Vagina (tissue), 2 donors: ENCODE measurements around the gene NEK11.

Experiments used
- POLR2A ChIP-seq, 2 donors: fragments of 450-650 bp; IDR thresholded peaks; one replicate each; pipeline ENCODE4 v1.6.1; 2017; ENCODE audit warnings: antibody characterized with exemption in 2 of 2, mild to moderate bottlenecking in 2 of 2, moderate library complexity in 2 of 2
- TF ChIP-seq, protein P1 (sequence below), 3 experiments: fragments of 450-650 bp in 2 of 3; fragments of 200-600 bp in 1 of 3; sonication (generic) in 1 of 3; IDR thresholded peaks; one replicate each; pipeline ENCODE4 v1.5.1; 2017 to 2019; ENCODE audit warnings: antibody characterized with exemption in 3 of 3, mild to moderate bottlenecking in 2 of 3, moderate library complexity in 2 of 3

DNA sequence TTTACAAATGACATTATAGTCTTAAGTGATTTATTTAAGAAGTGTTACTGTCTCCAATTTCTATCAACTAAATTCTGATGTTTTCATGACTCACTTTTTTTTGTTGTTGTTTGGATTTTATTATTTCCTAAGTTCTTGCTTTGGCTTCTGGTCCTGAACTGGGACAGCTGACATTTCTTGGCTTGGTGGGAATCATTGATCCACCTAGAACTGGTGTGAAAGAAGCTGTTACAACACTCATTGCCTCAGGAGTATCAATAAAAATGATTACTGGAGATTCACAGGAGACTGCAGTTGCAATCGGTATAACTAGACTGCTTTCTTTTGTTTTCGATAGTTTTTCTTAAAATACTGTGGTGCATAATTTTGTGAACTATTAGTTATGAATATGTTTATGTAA lies 47.6 kb upstream of the NEK11 start:
- no peak for TF ChIP-seq POLR2A (IDR thresholded peaks at IDR 0.05)
- TF ChIP-seq, protein P1, sequence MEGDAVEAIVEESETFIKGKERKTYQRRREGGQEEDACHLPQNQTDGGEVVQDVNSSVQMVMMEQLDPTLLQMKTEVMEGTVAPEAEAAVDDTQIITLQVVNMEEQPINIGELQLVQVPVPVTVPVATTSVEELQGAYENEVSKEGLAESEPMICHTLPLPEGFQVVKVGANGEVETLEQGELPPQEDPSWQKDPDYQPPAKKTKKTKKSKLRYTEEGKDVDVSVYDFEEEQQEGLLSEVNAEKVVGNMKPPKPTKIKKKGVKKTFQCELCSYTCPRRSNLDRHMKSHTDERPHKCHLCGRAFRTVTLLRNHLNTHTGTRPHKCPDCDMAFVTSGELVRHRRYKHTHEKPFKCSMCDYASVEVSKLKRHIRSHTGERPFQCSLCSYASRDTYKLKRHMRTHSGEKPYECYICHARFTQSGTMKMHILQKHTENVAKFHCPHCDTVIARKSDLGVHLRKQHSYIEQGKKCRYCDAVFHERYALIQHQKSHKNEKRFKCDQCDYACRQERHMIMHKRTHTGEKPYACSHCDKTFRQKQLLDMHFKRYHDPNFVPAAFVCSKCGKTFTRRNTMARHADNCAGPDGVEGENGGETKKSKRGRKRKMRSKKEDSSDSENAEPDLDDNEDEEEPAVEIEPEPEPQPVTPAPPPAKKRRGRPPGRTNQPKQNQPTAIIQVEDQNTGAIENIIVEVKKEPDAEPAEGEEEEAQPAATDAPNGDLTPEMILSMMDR (IDR thresholded peaks at IDR 0.05) = no peak
